Breast epithelium (tissue), 3 donors: ENCODE results near the gene CNOT1.

Experiments
- POLR2A ChIP-seq: fragments of 450-650 bp; IDR thresholded peaks from one replicate; pipeline ENCODE4 v1.6.1; 2016; ENCODE audit warnings: antibody characterized with exemption, mild to moderate bottlenecking, moderate library complexity
- POLR2AphosphoS5 ChIP-seq, 3 donors: sonication (generic); formaldehyde crosslinking; IDR thresholded peaks; one replicate each; pipeline ENCODE4 v1.6.1; 2017; ENCODE audit warnings: antibody characterized with exemption in 3 of 3
- TF ChIP-seq, protein P1 (sequence below), 3 donors: fragments of 450-650 bp; IDR thresholded peaks; one replicate each; pipeline ENCODE4 v1.5.1; 2016 to 2017; ENCODE audit warnings: antibody characterized with exemption in 3 of 3, mild to moderate bottlenecking in 3 of 3, moderate library complexity in 3 of 3

DNA sequence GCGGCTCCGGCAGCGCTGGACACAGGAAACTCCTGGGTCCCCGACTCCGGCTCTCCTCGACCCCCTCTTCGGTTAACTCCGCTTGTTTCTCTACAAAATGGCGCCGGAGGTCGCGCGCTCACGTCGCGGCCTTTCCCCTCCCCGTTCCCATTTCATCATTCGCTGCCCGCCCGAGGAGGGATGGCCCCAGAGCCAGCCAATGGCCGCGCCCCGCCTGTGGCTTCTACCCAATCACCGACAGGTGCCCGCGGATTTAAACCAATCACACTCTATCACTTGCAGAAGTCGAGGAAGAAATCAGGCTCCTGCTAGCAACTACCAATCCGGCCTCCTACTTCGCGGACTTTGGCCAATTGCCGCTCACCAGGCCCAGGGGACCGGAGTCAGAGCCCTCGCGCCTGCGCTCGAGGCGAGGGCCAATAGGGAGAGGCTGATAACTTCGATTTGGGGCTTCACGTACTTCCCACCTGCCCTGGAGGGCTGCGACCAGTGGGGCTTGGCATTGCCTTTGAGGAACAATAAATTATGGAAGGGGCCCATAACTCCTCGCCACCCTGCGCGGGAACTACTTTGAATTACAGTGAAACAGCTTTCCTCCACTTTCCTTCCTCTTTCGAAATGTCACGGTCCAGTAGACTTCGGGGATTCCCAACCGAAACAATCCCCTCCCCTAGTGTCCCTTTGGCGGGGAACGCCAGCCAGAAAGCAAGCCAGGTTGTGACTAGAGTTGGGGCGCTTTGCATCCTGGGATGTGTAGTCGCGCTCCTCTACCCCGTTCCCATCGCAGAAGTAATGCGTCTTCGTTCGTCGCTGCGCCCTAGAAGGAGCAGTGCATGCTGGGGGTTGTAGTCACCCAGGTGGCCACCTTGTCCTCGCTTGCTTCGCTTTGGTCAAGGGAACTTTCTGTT lies at the start of gene CNOT1:
- TF ChIP-seq POLR2A (peak; percentile 47), POLR2AphosphoS5 (IDR thresholded peaks at IDR 0.05) (peak; percentile 79 to 91 (median 85))
- TF ChIP-seq, protein P1, sequence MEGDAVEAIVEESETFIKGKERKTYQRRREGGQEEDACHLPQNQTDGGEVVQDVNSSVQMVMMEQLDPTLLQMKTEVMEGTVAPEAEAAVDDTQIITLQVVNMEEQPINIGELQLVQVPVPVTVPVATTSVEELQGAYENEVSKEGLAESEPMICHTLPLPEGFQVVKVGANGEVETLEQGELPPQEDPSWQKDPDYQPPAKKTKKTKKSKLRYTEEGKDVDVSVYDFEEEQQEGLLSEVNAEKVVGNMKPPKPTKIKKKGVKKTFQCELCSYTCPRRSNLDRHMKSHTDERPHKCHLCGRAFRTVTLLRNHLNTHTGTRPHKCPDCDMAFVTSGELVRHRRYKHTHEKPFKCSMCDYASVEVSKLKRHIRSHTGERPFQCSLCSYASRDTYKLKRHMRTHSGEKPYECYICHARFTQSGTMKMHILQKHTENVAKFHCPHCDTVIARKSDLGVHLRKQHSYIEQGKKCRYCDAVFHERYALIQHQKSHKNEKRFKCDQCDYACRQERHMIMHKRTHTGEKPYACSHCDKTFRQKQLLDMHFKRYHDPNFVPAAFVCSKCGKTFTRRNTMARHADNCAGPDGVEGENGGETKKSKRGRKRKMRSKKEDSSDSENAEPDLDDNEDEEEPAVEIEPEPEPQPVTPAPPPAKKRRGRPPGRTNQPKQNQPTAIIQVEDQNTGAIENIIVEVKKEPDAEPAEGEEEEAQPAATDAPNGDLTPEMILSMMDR (IDR thresholded peaks at IDR 0.05): peak in 2 of 3 donors; percentile 21 to 34
